Endometrium (tissue), 2 donors: ENCODE data around the gene SPCS3.
"Not testable (repeated sequence)": the region's sequence is repeated elsewhere in the genome, so short reads cannot be mapped to it uniquely, and the experiment has no call there.

ENCODE experiments used
- FAIRE-seq: peaks from 2 replicates; lab custom pipeline; 2012; peaks lifted over from hg19 to GRCh38; lab: Jason Lieb, UNC
- donor health status: control.
- donor health status: control.

The SPCS3 gene

GRCh38 chr4:176319704-176320339 is at the start of gene SPCS3:
SPCS3 (plus strand) TSS chr4:176319966; CDS start chr4:176320077, 111 bp downstream.
- peak; percentile 89 for FAIRE-seq

DNA sequence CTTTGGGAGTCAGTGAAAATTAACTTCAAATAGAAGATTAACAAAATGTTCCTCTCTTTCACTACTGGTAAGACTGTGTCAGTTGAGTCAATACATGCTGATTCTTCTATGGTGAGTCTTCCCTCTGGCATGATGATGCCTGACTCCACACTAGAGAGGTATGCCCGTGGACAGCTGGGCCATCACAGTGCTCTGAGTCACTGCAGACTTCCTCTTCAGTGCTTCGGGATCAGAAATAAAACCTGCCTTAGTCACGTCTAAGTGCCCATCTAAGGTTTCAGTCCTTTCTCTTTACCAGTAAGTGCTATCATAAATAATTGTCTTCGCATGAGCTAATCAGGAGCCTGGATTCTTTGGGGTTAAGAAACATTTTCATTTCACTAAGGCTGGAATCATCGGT is 49.1 kb upstream of the SPCS3 start:
- no peak for FAIRE-seq

GRCh38 chr4:176271749-176272148 is 48.0 kb upstream of the SPCS3 start:
- no peak for FAIRE-seq

DNA sequence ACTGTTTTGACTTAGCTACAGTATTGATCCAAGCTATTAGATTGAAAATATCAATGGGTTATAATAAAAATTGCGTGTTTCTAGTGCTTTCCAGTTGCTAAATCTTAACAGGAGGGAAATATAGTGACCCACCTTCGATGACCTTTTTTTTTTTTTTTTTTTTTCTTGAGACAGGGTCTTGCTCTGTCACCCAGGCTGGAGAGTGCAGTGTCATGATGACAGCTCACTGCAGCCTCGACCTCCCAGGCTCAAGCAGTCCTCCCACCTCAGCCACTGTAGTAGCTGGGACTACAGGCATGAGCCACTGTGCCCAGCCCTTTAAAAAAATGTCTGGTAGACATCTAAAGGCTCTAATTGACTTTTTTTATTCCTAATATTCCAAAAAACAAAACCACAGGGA is 47.0 kb upstream of the SPCS3 start:
- no peak for FAIRE-seq

GRCh38 chr4:176273736-176274135 is 46.0 kb upstream of the SPCS3 start:
- FAIRE-seq, result no peak

DNA sequence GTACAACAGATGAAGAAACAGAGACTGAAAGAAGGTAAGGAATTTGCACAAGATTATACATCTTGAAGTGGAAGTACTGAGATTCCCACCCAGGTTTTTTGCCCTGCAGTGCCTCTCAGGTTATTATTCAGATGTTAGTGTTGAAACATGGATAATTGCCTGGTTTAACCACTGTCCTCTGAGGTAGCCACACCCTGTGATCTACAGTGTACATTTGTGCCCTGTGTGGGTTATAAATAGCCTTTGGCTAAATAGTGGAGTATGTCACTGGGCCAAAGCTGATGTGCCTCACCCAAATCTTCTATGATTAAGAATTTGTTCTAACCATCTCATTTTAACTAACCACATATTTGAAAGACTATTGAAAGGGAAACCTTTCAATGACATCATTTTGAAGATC is 45.3 kb upstream of the SPCS3 start:
- FAIRE-seq, result no peak

- FAIRE-seq, result no peak
Observed at GRCh38 chr4:176276710-176277109, 43.1 kb upstream of the SPCS3 start.

- FAIRE-seq, result peak; percentile 21
Observed at GRCh38 chr4:176277162-176277904, 42.4 kb upstream of the SPCS3 start.

DNA sequence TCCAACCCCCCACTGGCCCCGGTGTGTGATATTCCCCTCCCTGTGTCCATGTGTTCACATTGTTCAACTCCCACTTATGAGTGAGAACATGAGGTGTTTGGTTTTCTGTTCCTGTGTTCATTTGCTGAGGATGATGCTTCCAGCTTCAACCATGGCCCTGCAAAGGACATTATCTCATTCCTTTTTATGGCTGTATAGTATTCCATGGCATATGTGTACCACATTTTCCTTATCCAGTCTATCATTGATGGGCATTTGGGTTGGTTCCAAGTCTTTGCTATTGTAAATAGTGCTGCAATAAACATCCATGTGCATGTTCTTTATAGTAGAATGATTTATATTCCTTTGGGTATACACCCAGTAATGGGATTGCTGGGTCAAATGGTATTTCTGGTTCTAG is 40.2 kb upstream of the SPCS3 start:
- FAIRE-seq, result not testable (repeated sequence)

DNA sequence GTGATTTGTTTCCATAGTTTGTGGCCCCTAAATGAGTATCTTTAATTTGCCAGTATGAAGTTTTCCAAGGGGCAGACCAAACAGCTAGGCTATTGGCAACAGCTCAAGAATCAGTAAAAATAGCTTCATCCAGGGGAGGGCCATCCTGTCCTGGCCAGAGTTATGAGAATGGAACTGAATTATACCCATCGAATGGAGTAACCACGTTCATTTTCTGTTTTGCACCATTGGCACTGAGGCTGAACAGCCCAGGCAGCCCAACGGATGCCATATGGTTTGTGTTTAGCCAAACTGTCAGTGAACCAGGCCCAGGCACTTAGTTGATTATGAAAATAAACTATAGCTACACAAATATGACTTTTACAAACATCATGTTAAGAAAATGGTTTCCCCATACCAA is 33.0 kb upstream of the SPCS3 start:
- FAIRE-seq, result no peak

DNA sequence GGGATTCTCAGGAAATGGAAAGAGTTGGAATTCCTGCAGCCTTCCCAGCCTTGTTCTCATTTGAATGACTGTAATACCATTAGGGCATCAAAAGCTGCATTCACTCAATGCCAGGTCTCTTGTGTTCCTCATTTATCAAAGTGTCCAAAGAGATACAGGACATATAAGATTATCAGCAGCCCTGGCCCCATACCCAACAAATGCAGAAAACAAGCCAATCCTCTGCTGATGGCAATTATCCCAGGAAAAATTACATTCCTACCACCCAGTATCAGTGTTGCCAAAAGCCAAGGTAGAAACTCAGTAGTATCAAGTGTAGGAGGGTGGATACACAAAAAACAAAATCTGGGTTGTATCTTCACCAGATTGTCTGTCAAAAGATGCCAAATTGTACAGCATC is 32.2 kb upstream of the SPCS3 start:
- no peak for FAIRE-seq

- no peak for FAIRE-seq
Observed at GRCh38 chr4:176288020-176288419, 31.7 kb upstream of the SPCS3 start.

DNA sequence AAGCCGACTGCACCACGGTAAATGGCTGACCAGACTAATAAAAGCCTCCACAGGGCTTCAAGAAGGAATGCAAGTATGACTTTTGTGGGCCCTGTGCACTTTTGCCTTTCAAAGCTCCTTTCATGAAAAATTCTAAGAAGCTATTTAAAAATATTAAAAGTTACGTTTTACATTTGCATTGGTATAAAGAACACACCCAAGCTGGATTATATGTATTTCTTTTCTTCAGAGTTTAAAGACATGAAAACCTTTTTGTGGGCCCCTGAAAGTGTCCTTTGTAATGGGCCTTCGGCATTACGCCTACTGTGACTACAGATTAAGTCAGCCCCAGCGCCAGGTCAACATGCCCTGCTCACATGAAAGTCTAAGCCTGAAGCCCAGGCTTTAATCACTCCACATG is 30.2 kb upstream of the SPCS3 start:
- no peak for FAIRE-seq

DNA sequence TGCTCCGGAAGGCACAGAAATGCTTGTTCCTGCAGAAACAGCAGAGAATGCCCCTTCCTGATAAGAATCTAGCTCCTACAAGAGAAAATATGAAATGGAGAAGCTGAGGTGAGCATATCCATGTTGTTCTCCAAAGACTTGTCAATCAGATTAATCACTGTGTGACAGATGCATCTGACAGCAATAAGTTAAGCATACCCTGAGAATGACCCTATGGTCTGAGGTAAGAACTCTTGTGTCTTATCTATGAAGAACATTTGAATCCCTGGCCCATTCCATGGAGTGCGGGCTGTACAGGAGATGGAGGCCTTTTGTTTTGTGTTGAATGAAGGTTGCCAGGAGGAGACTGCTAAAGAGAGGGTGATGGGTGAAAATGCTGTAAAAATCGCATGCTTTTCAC is 29.2 kb upstream of the SPCS3 start:
- FAIRE-seq, result no peak

GRCh38 chr4:176291748-176292147 is 28.0 kb upstream of the SPCS3 start:
- no peak for FAIRE-seq

DNA sequence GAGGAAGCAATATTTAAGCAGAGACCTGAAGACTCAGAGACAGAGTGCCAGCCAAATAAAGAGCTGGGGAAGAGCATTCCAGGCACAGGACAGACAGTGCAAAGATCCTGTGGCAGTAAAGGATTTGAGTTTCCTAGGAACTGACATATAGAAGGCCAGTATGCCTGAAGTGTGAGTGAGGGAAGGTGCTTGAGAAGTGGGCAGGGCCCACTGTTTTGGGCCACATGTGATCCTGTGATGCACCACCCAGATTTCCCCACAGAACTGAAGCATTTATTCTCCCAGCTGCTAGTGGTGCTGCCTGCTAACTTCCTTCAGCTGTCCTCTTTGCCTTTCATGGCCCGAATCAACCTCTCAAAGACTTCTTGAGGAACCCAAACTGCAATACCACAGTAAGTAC is 26.8 kb upstream of the SPCS3 start:
- FAIRE-seq, result no peak

GRCh38 chr4:176293660-176294059 is 26.1 kb upstream of the SPCS3 start:
- no peak for FAIRE-seq

GRCh38 chr4:176295907-176296306 is 23.9 kb upstream of the SPCS3 start:
- not testable (repeated sequence) for FAIRE-seq

DNA sequence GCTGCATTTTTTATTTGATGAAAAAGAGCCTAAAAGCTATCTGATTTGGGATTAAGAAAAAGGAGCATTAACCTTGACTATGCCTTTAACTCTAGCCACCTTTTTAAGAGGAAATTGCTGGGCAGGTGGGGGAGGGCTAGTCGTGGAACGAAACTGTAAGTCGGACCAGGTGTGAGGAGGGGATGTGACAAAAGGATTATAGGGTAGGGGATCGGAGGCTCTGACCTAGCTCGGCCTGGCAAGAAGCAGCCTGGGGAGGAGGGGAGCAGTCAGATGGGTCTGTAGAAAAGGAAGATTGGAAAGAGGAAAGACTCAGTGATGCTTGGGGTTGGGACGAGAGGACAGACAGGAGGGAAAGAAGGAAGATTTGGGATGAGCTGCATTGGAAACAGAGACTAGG is 21.1 kb upstream of the SPCS3 start:
- no peak for FAIRE-seq

GRCh38 chr4:176300036-176300435 is 19.7 kb upstream of the SPCS3 start:
- FAIRE-seq, result no peak

- FAIRE-seq, result no peak
Observed at GRCh38 chr4:176300565-176300964, 19.2 kb upstream of the SPCS3 start.

DNA sequence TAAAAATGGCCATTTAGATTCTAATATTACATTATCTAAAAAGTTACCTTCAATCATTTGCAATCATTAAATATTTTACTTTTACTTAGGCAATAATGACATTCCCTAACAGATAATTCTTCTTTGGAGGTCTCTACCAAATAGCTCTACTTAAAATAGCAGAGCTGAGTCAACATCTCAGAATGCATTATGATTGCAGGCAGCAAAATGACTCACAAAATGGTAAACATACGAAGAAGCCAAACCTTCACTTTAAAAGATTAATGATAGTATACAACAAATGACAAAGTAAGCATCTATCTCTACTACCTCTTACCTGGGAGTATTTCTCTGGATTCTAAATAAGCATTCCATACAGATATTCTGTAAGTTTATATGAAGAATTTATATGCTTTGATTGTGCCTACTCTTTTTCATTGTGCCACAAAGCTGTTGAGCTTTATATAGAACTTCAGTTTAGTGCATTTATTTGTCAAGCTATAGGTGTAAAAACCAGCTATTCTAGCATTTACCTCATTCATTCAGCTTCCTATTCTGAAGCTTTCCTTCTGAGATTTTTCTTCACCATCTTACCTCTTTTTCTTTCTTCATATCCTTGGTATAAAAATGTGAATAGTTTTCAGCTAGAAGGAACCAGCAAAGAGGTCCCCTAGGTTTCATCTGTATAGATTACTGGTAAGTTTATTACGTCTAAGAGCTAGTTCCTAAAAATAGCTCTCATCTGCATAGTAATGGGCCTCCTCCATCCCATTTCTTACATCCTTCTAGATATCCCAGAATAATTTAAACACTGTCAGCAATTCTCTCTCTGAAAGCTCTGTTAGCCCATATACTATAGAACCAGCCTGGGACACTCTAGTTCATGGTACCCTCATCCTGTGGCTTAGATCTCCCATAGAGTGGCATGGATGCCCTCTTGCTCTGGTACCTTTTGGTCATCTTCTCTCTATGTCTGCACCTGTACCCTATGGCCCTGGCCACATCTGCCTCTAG is 17.2 kb upstream of the SPCS3 start:
- no peak for FAIRE-seq

- no peak for FAIRE-seq
Observed at GRCh38 chr4:176303938-176304337, 15.8 kb upstream of the SPCS3 start.
